Measurements from ENCODE around the gene TRAF3IP3.

GRCh38 chr1:209770636-209771415, 15.0 kb downstream of the TRAF3IP3 start:
- TF ChIP-seq EZH2 (IDR thresholded peaks at IDR 0.05; ENCODE audit: borderline replicate concordance) (no peak), CTCF (IDR thresholded peaks at IDR 0.05; ENCODE audit: poor library complexity) (no peak), EZH2phosphoT487 (IDR thresholded peaks at IDR 0.05; ENCODE audit: low read depth, severe bottlenecking, unreplicated experiment) (no peak)

Data from hepatocyte (in vitro differentiated cells).